Neural cell (in vitro differentiated cells): Measurements from ENCODE around the gene CACNA1C. TPM values are rescaled to one million over a fixed set of nuclear protein-coding genes. Genes with fewer than 3 reads are reported as not detected.

Experiments used
- H2AFZ ChIP-seq: fragments of 200-600, 300-800 bp; sonication (generic), shearing (Covaris generic); 2 replicates; pipeline ENCODE4 v1.6.0; 2014; ENCODE audit warnings: low read depth, mild to moderate bottlenecking, antibody characterized with exemption, low read length, moderate library complexity
- H3F3A ChIP-seq: fragments of 200-600 bp; shearing (Covaris generic); 2 replicates; pipeline ENCODE4 v1.6.1; 2016; ENCODE audit warnings: mild to moderate bottlenecking, moderate library complexity, mixed read lengths, antibody characterized with exemption, low read length; ENCODE audit not compliant: insufficient read depth, poor library complexity, severe bottlenecking
- H3K27ac ChIP-seq: fragments of 200-600, 300-800 bp; sonication (generic), shearing (Covaris generic); 2 replicates; pipeline ENCODE4 v1.5.1; 2014; ENCODE audit warnings: mild to moderate bottlenecking, low read length, moderate library complexity
- H3K27me3 ChIP-seq: fragments of 300-800, 200-600 bp; sonication (generic), shearing (Covaris generic); 2 replicates; pipeline ENCODE4 v1.6.0; 2014; ENCODE audit warnings: mild to moderate bottlenecking, low read depth, low read length, moderate library complexity; ENCODE audit not compliant: insufficient read depth
- H3K36me3 ChIP-seq: fragments of 300-800, 200-600 bp; sonication (generic), shearing (Covaris generic); 2 replicates; pipeline ENCODE4 v1.5.1; 2014; ENCODE audit warnings: mild to moderate bottlenecking, antibody characterized with exemption, low read length, moderate library complexity; ENCODE audit not compliant: insufficient read depth
- H3K4me2 ChIP-seq: fragments of 300-800, 200-600 bp; sonication (generic), shearing (Covaris generic); 2 replicates; pipeline ENCODE4 v1.6.0; 2014; ENCODE audit warnings: mild to moderate bottlenecking, low read length
- H3K4me3 ChIP-seq: fragments of 300-800, 200-600 bp; sonication (generic), shearing (Covaris generic); 2 replicates; pipeline ENCODE4 v1.5.1; 2014; ENCODE audit warnings: mild to moderate bottlenecking, low read length, moderate library complexity
- H3K79me2 ChIP-seq: fragments of 200-600 bp; shearing (Covaris generic); replicated peaks from 2 replicates; pipeline ENCODE4 v1.6.0; 2014; ENCODE audit warnings: mild to moderate bottlenecking, low read length, moderate library complexity; ENCODE audit not compliant: insufficient read depth
- H3K9ac ChIP-seq: fragments of 300-800, 200-600 bp; sonication (generic), shearing (Covaris generic); 2 replicates; pipeline ENCODE4 v1.6.1; 2016; ENCODE audit warnings: mild to moderate bottlenecking, low read length, mixed read lengths
- H3K9me2 ChIP-seq: fragments of 200-600 bp; shearing (Covaris generic); 2 replicates; pipeline ENCODE4 v1.6.1; 2016; ENCODE audit warnings: mild to moderate bottlenecking, low read length, mixed read lengths; ENCODE audit not compliant: insufficient read depth
- H3K9me3 ChIP-seq: fragments of 200-600, 300-800 bp; sonication (generic), shearing (Covaris generic); 2 replicates; pipeline ENCODE4 v1.6.1; 2016; ENCODE audit warnings: mild to moderate bottlenecking, mixed run types, low read length, moderate library complexity, mixed read lengths
- H4K20me1 ChIP-seq: fragments of 200-600 bp; shearing (Covaris generic); 2 replicates; pipeline ENCODE4 v1.6.1; 2016; ENCODE audit warnings: mild to moderate bottlenecking, mixed run types; ENCODE audit not compliant: insufficient read depth
- CTCF ChIP-seq: fragments of 450-650 bp; IDR thresholded peaks from 2 replicates; pipeline ENCODE4 v1.5.1; 2014; ENCODE audit warnings: antibody characterized with exemption, mild to moderate bottlenecking, moderate library complexity; ENCODE audit not compliant: poor library complexity, severe bottlenecking
- EP300 ChIP-seq: fragments of 450-650 bp; conservative IDR thresholded peaks from 2 replicates; pipeline ENCODE4 v1.6.1; 2014; ENCODE audit warnings: antibody characterized with exemption, mild to moderate bottlenecking, moderate library complexity; ENCODE audit not compliant: poor library complexity, severe bottlenecking
- EZH2 ChIP-seq: fragments of 200-600, 300-800 bp; shearing (Covaris generic), sonication (generic); IDR thresholded peaks from 2 replicates; pipeline ENCODE4 v1.6.1; 2014; ENCODE audit warnings: antibody characterized with exemption, low read length, borderline replicate concordance, mild to moderate bottlenecking; ENCODE audit not compliant: insufficient read depth, poor library complexity, severe bottlenecking
- MXI1 ChIP-seq: fragments of 450-650 bp; conservative IDR thresholded peaks from 2 replicates; pipeline ENCODE4 v1.6.1; 2014; ENCODE audit warnings: antibody characterized with exemption, mild to moderate bottlenecking; ENCODE audit not compliant: poor library complexity, severe bottlenecking
- POLR2AphosphoS5 ChIP-seq: IDR thresholded peaks from 2 replicates; pipeline ENCODE4 v1.6.1; 2012
- RAD21 ChIP-seq: fragments of 450-650 bp; conservative IDR thresholded peaks from 2 replicates; pipeline ENCODE4 v1.6.1; 2014; ENCODE audit warnings: antibody characterized with exemption, mild to moderate bottlenecking, moderate library complexity
- REST ChIP-seq: IDR thresholded peaks from 2 replicates; pipeline ENCODE4 v1.6.1; 2012; ENCODE audit warnings: borderline replicate concordance
- SMC3 ChIP-seq: fragments of 450-650 bp; conservative IDR thresholded peaks from 2 replicates; pipeline ENCODE4 v1.6.1; 2014; ENCODE audit warnings: antibody characterized with exemption, mild to moderate bottlenecking, moderate library complexity; ENCODE audit not compliant: poor library complexity
- TAF1 ChIP-seq: IDR thresholded peaks from 2 replicates; pipeline ENCODE4 v1.6.1; 2012; ENCODE audit warnings: low read depth
- polyA plus RNA-seq: library from polyadenylated mRNA; depleted of rRNA; stranded (reverse); fragments of >200 nt; gene quantifications from 2 replicates; pipeline ENCODE4 v1.2.3, GENCODE V29; 2014

Gene CACNA1C
- polyA plus RNA-seq, 1 donor from 2014 or later, result 9.7 TPM

- TF ChIP-seq MXI1 (no peak), SMC3 (no peak), RAD21 (no peak), CTCF (no peak), TAF1 (no peak), EZH2 (no peak), EP300 (no peak)
- no peak overlapping the region for H3K4me3 ChIP-seq
- H3K9ac ChIP-seq, result no peak overlapping the region
- no peaks in the 10 kb centered on the region for H3K79me2 ChIP-seq
- H3F3A ChIP-seq, result no peaks in the 10 kb centered on the region
- H2AFZ ChIP-seq, result no peak overlapping the region
- H3K27ac ChIP-seq, result no peak overlapping the region
- H3K36me3 ChIP-seq, result no peaks in the 10 kb centered on the region
- H3K27me3 ChIP-seq, result no peaks in the 10 kb centered on the region
- H4K20me1 ChIP-seq, result no peaks in the 10 kb centered on the region
- H3K9me3 ChIP-seq, result no peaks in the 10 kb centered on the region
- no peak overlapping the region for H3K4me2 ChIP-seq
- no peaks in the 10 kb centered on the region for H3K9me2 ChIP-seq
Measured at GRCh38 chr12:2166696-2167095, 113.9 kb downstream of the CACNA1C start.

GRCh38 chr12:2167231-2167630 lies 114.4 kb downstream of the CACNA1C start:
- TF ChIP-seq RAD21 (no peak), SMC3 (no peak), TAF1 (no peak), MXI1 (no peak), EP300 (no peak), EZH2 (no peak)
- no peaks in the 10 kb centered on the region for H3K9me2 ChIP-seq
- H3K9me3 ChIP-seq, result no peaks in the 10 kb centered on the region
- H3K36me3 ChIP-seq, result no peaks in the 10 kb centered on the region
- no peaks in the 10 kb centered on the region for H3F3A ChIP-seq
- H3K27ac ChIP-seq, result no peak overlapping the region
- no peak overlapping the region for H2AFZ ChIP-seq
- no peaks in the 10 kb centered on the region for H4K20me1 ChIP-seq
- H3K4me3 ChIP-seq, result no peak overlapping the region
- no peak overlapping the region for H3K9ac ChIP-seq
- H3K79me2 ChIP-seq, result no peaks in the 10 kb centered on the region
- H3K27me3 ChIP-seq, result no peaks in the 10 kb centered on the region
- no peak overlapping the region for H3K4me2 ChIP-seq

GRCh38 chr12:2168808-2169207 lies 116.0 kb downstream of the CACNA1C start:
- Histone ChIP-seq H3K36me3 (no peaks in the 10 kb centered on the region), H4K20me1 (no peaks in the 10 kb centered on the region), H2AFZ (no peak overlapping the region), H3K9ac (no peak overlapping the region), H3K9me3 (no peaks in the 10 kb centered on the region), H3K27me3 (no peaks in the 10 kb centered on the region), H3K9me2 (no peaks in the 10 kb centered on the region), H3K79me2 (no peaks in the 10 kb centered on the region), H3K4me2 (no peak overlapping the region), H3F3A (no peaks in the 10 kb centered on the region), H3K4me3 (no peak overlapping the region), H3K27ac (no peak overlapping the region)
- TF ChIP-seq EP300 (no peak), CTCF (no peak), RAD21 (no peak), EZH2 (no peak), REST (no peak), POLR2AphosphoS5 (no peak), SMC3 (no peak), TAF1 (no peak), MXI1 (no peak)
